SH-SY5Y (cell line): Measurements from ENCODE around the gene APOM.

Source experiments
- GATA2 ChIP-seq: IDR thresholded peaks from 2 replicates; pipeline ENCODE4 v1.6.1; 2011; ENCODE audit warnings: mild to moderate bottlenecking, low read depth, low read length
- GATA3 ChIP-seq: IDR thresholded peaks from 2 replicates; pipeline ENCODE4 v1.6.1; 2011; ENCODE audit warnings: low read depth, mild to moderate bottlenecking, low read length, moderate library complexity

- TF ChIP-seq GATA2 = no peak
- no peak for TF ChIP-seq GATA3
These were observed 24.8 kb downstream of the APOM start, which contains the start of gene LY6G5C for GRCh38 chr6:31680226-31681134.
